K562 (cell line): ENCODE data around the gene ADPRHL1. TPM values are rescaled to one million over a fixed set of nuclear protein-coding genes. Genes with fewer than 3 reads are reported as not detected.

Source experiments
- ATF7 ChIP-seq: fragments of 450-650 bp; IDR thresholded peaks from 2 replicates; pipeline ENCODE4 v1.7.1; 2014; ENCODE audit warnings: mild to moderate bottlenecking, moderate library complexity
- BRCA1 ChIP-seq, 2 experiments: fragments of 450-650 bp in 1 of 2; sonication (generic) in 1 of 2; formaldehyde crosslinking in 1 of 2; IDR thresholded peaks; 2 replicates each; pipeline versions ENCODE4 v1.5.0 to v1.6.1; 2017 to 2020; ENCODE audit warnings: mild to moderate bottlenecking in 1 of 2, missing genetic modification reagents in 1 of 2
- CEBPB ChIP-seq: fragments of 450-650 bp; IDR thresholded peaks from 2 replicates; pipeline ENCODE4 v1.6.1; 2016; ENCODE audit warnings: missing genetic modification characterization, missing compliant biosample characterization
- IFI16 ChIP-seq: fragments of 250-450 bp; sonication (Bioruptor Pico); IDR thresholded peaks from 2 replicates; pipeline ENCODE4 v2.1.2; 2022; ENCODE audit warnings: mild to moderate bottlenecking, inconsistent platforms
- MGA ChIP-seq: fragments of 450-650 bp; IDR thresholded peaks from 2 replicates; pipeline ENCODE4 v1.6.1; 2016; ENCODE audit warnings: mild to moderate bottlenecking, moderate library complexity
- NBN ChIP-seq: fragments of 450-650 bp; IDR thresholded peaks from 2 replicates; pipeline ENCODE4 v1.6.1; 2016; ENCODE audit warnings: low read depth, mild to moderate bottlenecking
- NCOR1 ChIP-seq: fragments of 450-650 bp; IDR thresholded peaks from 2 replicates; pipeline ENCODE4 v1.6.1; 2016; ENCODE audit warnings: mild to moderate bottlenecking, moderate library complexity
- NEUROD1 ChIP-seq: fragments of 150-350 bp; IDR thresholded peaks from 2 replicates; pipeline ENCODE4 v1.6.1; 2014; ENCODE audit warnings: borderline replicate concordance, low read length, low read depth; ENCODE audit not compliant: partially characterized antibody
- NFE2 ChIP-seq: IDR thresholded peaks from 2 replicates; pipeline ENCODE4 v1.6.1; 2014; ENCODE audit warnings: antibody characterized with exemption, low read depth
- PBX2 ChIP-seq, 2 experiments: IDR thresholded peaks in 1 of 2; conservative IDR thresholded peaks in 1 of 2; 2 replicates each; pipeline ENCODE4 v1.6.1; 2016; ENCODE audit warnings: low read depth in 2 of 2, mild to moderate bottlenecking in 1 of 2, missing compliant biosample characterization in 1 of 2, missing genetic modification characterization in 1 of 2, moderate library complexity in 1 of 2
- SMARCA4 ChIP-seq: fragments of 450-650 bp; IDR thresholded peaks from 2 replicates; pipeline ENCODE4 v1.6.1; 2016
- TAF1 ChIP-seq: IDR thresholded peaks from 2 replicates; pipeline ENCODE4 v1.6.1; 2011; ENCODE audit warnings: mild to moderate bottlenecking, low read length, moderate library complexity; ENCODE audit not compliant: insufficient read depth, control insufficient read depth, severe bottlenecking; ENCODE audit errors: extremely low read depth
- ZNF57 ChIP-seq: fragments of 450-650 bp; formaldehyde crosslinking; IDR thresholded peaks from 2 replicates; pipeline ENCODE4 v1.4.0; 2020; ENCODE audit warnings: mild to moderate bottlenecking, moderate library complexity
- polyA plus RNA-seq, 8 experiments: library from polyadenylated mRNA; depleted of rRNA in 4 of 8; stranded (reverse) in 5 of 8; unstranded in 3 of 8; fragments of >200 nt; fragmentation: Nextera tagmentation in 2 of 8; fragmentation: Illumina TruSeq in 1 of 8; extraction: Ambion mirVana in 2 of 8; extraction: Trizol in 1 of 8; gene quantifications; 2 replicates each; pipeline versions ENCODE4 v1.2.1 to v1.2.3, GENCODE V29; 2011 to 2014; ENCODE audit warnings: inconsistent platforms in 1 of 8, missing spikeins in 1 of 8
- total RNA-seq, 7 experiments: library from RNA; depleted of rRNA in 6 of 7; stranded (reverse); fragments of >200 nt in 6 of 7; fragmentation: Illumina TruSeq in 2 of 7; extraction: Trizol in 2 of 7; gene quantifications; 2 replicates each; pipeline versions ENCODE4 v1.2.1 to v1.2.3, GENCODE V29; 2011 to 2021; ENCODE audit warnings: low replicate concordance in 1 of 7

Gene ADPRHL1
- total and polyA plus RNA-seq, 9 of the 15 experiments (the other 6 are each of a cell fraction or from before 2014, with no cell fraction given), result 0.06 to 0.76 (median 0.37) TPM; not detected in 1

GRCh38 chr13:113493315-113493951 is 40.1 kb upstream of the ADPRHL1 start (continued):
- TF ChIP-seq PBX2 (CRISPR knock-in tag; IDR thresholded peaks at IDR 0.05; ENCODE audit: low read depth), result no peak
- TF ChIP-seq PBX2 (tag; conservative IDR thresholded peaks at IDR 0.05; ENCODE audit: low read depth), result peak; percentile 68
- TF ChIP-seq ZNF57 (CRISPR knock-in tag), result no peak
- TF ChIP-seq ATF7, result peak; percentile 91
- peak; percentile 74 for TF ChIP-seq NFE2
- 0 out of 2 replicates have a peak, but pooled peaks have one; percentile 19 for TF ChIP-seq NCOR1
- peak; percentile 23 for TF ChIP-seq NEUROD1
- TF ChIP-seq IFI16 (CRISPR knock-in tag), result no peak
- TF ChIP-seq BRCA1 (IDR thresholded peaks at IDR 0.05), result no peak
- no peak for TF ChIP-seq BRCA1 (CRISPR knock-in tag; IDR thresholded peaks at IDR 0.05)
- TF ChIP-seq NBN, result 0 out of 2 replicates have a peak, but pooled peaks have one; percentile 27
- peak; percentile 31 for TF ChIP-seq TAF1
- 0 out of 2 replicates have a peak, but pooled peaks have one; percentile 37 for TF ChIP-seq MGA
- TF ChIP-seq CEBPB (tag), result peak; percentile 90
- peak; percentile 78 for TF ChIP-seq SMARCA4
